ENCODE measurements around the gene EFTUD2.
A peak's percentile ranks its signal among the peaks of the same experiment; 100 is the strongest.

The EFTUD2 gene

DNA sequence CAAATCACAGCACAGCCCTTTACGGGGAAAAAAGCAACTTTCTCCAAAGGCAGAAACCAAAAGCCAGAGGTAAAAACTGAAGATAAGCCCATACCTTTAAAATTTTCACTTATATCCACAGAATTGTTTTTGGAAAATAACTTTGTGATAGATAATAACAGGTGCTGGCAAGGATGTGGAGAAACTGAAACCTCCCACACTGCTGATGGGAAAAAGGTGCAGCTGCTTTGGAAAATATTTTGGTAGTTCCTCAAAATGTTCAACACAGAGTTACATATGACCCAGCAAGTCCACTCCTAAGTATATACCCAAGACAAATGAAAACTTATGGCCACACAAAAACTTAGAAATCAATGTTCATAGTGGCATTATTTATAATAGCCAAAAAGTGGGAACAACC, 12.2 kb downstream of the EFTUD2 start:
- no peak for DNase-seq

DNA sequence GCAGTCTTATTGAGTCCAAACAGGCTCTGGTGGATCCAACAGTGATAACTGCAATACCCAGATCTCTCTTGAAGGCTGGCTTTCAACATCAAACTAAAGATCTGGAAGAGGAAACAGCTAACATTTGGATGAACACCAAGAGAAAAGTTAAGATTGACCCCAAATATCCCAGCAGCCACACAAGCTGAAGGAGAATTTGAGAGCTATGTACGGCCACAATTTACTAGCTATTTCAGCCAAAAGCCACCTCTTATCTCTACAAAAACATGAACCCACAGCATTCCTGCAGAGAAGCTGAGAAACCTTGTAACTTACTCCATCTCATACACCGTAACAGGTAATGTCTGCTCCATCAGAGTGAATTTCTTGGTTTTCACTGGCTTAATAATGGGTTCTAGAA, 14.3 kb downstream of the EFTUD2 start:
- DNase-seq: no peak

DNA sequence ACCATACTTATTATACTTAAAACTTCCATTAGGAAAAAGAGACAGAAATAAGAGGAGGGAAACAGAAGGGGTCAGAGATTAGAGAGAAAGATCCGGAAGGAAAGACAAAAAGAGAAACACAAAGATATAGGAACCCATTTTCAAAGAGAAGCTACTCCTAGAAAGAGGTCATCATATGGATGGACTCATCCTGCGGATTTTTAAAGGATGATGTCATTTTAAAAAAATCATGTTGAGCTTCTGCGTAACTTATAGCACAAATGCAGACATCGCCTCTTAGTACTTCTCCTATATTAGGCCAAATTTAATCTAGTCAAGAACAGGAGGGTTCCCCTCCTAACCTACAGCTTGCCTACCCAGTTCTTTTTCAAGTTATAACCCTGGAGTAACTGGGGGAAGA, 18.1 kb downstream of the EFTUD2 start:
- DNase-seq: no peak

DNA sequence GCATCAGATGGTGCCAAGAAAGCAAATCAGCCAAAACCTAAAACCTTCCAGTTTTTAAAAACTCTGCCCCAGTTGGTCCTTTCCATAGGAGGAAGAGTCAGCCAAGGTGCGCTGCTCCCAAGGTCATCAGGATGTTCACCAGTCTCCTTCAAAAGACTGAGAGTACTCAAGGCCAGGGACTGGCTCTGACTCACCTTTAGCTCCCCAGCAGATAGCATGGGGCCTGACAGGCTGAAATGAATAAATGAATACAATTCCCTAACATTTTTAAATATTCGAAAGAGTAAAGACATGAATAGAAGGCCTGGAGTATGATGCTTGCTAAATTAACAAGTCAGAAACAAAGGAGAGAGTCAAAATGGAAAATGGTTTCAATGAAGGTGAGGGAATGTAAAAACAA, 19.2 kb downstream of the EFTUD2 start:
- no peak for DNase-seq

DNA sequence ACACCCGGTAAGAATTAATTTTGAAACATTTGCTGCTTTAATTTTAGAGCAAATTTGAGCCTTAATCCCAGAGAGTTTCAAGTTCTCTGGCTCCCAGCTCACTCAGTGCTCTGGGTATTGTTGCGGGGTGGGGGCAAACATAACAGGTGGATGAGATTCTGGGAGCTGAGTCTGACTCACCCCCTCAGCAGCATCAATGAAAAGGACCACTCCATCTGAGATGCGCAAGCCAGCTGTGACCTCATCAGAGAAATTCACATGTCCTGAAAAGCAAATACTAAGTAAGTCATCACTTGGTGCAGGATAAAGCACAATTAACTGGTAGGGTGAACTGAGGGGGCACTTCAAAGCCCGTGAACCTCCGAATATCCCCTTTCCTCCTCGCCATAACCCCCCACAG, 19.9 kb downstream of the EFTUD2 start:
- no peak for DNase-seq

DNA sequence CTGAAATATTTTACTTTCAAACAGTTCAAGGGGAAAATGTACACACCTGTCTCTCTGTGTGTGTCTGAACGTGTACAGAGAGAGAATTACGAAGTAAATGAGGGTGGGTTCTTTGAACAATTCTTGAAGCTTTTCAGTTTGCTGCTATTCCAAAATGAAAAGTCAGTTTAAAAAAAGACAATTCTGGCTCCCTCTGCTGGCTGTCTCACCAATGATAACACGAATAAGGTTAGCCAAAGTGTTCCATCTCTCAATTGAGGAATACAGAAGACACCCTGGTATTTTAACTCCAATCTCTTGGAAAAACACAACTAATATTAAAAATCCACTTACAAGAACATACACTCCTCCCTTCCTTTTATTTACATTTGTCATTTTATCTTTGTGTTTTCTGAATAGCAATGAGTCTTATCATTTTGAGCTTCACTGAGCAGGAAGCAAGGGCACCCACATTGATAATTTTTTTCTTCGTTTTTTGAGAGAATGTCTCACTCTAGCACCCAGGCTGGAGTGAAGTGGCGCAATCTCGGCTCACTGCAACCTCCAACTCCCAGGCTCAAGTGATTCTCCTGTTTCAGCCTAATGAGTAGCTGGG, 20.5 kb downstream of the EFTUD2 start:
- DNase-seq: peak; percentile 4

DNA sequence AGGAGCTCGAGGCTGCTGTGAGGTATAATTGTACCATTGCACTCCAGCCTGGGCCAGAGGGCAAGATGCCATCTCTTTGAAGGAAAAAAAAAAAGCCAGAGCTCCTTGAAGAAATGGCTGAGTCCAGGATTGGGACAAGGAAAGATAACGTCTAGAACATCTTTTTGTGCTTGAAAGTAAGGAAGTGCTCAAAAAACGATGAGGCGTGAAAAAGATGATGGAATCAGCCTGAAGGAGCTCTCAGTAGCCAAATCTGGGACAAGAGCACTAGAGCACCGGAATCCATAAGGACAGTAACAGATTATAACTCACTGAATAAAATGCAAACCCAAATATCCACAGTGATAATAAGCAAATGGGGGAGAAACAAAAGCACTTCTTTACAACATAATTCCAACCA, 22.1 kb downstream of the EFTUD2 start:
- DNase-seq: no peak

DNA sequence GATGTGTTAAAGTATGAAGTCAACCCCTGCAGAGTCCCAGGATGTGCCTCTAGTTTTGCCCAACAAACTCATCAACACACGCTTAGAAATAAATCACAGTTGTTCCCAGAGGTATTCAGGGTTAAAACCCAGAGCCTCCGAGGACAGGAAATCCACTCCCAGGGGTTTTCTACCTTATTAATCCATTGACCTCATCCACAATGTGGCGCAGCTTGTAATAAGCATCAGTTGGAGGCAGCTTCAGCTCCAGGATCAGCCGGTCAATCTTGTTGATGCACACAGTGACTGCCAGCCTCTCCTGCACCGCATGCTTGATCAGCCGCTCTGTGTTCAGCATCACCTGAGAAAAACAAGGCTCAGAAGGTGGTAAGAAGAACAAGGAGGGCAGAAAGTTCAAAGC, 23.5 kb downstream of the EFTUD2 start:
- DNase-seq: no peak

DNA sequence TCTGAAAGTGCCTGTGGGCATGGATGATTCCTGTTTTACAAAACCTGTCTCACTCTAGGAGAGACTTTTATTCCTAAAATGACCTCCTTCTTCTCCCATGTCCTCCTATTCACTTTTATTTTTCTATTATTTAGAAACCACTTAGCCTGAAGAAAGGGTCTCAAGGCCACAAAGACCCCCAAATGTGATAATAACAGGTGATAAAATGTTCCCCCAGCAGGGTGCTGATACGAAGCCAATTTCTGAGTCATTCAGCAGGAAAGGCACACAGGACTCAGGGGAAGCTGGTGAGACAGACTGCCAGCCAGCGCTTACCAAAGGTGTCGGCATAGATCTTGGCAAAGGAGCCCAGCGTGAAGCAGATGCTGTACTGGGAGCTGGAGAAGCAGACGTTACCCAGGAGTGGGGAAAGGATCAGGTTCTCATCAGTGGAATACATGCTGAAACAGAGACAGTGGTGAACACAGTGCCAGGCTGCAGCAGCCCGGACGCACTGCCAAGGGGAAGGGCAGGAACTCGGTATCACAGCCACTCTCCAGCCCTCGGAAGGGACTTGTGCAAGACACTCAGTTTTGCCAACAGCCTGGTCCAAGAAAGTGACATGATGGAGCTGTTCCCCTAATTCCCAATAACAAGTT, 27.0 kb downstream of the EFTUD2 start:
- peak; percentile 78 for DNase-seq

DNA sequence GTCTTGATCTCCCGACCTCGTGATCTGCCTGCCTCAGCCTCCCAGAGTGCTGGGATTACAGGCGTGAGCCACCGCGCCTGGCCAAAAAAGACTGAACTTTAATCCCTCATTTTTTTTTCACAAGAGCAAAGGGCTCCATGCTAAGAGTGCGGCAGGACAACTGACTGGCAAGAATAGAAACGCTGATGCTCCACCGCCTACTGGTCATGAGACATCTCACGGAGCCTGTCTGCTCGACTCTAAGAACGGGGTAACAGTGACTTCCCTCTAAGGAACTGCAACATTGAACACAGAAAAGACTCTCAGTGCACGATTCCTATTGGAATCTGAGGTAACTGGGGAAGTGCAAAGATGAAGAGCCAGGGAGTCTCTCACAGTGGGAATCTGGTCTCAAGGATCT, 27.7 kb downstream of the EFTUD2 start:
- DNase-seq: no peak

DNA sequence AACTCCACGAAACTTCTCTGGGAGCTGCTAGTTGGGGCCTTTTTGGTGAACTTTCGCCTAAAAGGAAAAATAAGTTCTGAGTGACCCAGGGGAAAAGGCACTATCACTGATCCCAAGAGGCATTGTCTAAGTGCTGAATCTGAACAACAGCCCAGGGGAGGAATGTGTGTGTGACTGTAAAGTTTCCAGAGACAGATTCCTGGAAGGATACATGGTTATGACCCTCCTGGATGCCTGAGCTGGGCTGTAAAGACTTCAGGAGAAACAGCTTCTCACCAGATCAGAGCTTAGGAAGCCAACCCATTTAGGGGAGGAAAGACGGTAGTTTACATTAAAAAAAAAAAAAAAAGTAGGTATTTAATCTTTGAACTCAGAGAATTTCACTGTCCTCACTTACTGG, 31.4 kb downstream of the EFTUD2 start:
- no peak for DNase-seq

DNA sequence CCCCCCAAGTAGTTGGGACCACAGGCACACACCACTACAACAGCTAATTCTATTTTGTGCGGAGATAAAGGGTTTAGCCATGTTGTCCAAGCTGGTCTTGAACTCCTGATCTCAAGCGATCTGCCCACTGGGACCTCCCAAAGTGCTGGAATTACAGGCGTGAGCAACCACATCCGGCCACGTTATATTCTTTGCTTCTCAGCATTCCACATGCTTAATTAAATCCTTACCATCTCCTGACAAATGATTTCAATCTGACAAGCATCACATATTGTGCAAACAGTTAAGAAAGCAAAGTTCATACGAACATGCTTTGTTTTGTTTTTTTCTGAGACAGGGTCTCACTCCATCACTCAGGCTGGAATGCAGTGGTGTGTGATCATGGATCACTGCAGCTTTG, 33.3 kb downstream of the EFTUD2 start:
- DNase-seq: no peak

DNA sequence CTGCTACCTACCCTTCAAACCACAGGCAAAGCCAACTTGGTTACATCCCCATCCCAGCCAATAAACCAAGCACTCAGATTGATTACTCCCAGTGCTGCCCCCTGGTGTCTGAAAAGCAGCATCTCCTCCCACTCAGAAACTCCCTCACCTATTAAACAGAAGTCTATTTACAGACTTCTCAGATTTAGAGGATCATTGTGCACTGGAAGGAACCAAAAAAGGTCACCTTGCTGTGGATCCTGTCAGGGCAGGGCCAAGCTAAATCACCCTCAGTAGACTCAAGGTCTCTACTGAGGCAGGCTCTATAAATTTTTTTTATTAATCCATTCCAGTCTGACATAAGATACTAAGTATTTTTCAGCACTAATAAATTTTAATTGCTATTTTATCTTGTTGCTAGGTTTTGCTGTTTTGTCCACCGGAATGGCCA, 34.0 kb downstream of the EFTUD2 start:
- DNase-seq: peak; percentile 20

DNA sequence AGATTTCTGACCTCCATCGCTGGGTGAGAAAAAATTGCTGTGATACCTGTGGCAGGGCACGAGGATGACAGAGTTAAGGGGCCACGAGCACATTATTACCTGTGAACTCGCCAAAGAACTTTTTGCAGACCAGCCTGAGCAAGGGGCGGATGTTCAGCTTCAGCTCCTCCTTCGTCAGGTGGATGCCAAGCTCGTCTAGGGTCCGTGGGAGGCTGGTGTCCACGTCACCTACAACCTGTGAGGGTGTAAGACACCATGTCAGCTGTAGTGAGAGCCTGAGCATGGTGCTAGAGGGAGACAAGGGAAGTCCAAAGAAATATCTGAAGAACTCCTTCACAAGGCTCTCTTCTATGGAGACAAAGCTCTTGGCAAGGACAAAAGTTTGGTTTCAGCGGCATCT, 34.4 kb downstream of the EFTUD2 start:
- DNase-seq: no peak

DNA sequence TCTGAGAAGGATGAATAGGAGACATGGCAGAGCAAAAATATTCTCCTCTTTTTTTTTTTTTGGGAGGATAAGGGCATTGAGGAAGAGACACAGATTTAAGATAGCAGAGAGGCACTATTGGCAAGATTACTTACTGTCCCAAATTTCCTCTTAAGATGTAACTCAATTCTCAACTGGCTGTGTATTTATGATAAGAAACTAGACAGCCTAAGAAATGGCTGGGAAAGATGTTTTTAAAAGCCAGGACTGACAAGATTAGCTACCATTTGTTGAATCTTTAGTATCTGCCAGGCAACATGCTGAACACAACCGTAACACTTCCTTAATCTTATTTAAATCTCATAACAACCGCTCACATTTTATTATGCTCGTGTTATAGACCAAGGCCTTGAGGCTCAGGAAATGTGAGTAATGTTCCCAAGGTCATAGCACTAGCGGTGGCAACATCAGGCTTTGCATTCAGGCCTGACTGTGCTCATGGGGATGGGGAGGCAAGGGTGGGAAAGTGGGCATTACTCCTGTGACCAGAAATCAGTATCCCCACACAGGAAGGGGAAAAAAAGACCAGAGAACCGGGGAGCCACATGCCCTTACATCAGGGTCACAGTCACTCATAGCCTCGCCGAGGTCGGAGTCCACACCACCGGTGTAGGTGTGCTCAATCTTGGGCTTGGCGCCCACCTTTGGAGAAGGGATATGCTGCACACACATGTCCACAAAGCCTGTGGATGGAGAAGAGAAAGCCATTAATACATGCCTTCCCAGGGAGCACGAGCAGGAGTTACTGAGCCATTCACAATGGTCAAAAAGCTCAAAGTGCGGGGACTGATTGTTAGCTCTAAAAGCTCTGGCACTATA, 36.0 kb downstream of the EFTUD2 start:
- DNase-seq: no peak

DNA sequence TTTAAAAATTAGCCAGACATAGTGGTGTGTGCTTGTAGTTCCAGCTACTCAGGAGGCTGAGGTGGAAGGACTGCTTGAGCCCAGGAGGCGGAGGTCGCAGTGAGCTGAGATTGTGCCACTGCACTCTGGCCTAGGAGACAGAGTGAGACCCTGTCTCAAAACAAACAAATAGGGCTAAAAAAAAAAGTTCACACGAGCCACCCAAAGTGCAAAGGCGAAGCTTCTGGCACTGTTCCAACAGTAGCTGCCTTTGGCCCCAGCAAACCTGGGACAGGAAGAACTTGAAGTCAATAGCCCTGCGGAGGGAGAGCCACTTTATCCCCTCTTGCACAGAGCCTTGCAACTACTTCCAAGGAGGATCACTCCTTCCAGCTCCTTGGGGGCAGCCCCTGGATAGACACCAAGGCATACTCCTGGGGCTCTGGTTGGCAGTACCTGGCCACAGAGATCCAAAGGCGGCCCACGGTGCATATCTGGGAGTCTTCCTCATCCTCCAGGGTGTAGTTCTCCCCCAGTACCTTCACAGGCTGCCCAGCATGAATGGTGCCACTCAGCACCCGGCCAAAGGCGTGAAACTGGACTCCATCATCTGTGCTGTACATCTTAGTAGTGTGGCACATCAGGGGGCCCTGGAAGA, 36.8 kb downstream of the EFTUD2 start:
- DNase-seq: no peak

DNA sequence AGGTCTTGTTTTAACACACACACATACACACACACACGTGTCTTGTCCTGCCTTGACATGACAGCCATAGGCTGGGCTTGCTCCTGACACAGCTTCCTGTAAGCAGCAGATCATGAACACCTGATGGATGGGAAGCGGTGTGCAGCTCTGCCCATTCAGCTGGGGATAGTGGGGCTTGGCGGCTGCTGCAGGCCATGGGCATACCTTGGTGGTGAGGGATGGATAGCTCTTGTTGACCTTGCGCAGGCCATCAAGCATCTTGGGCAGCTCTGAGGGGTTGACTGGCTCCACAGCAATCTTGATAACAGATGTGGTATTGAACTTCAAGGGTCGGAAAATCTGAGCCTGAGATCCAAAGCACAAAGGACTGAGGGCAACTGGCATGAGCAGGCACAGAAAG, 39.5 kb downstream of the EFTUD2 start:
- DNase-seq: no peak

DNA sequence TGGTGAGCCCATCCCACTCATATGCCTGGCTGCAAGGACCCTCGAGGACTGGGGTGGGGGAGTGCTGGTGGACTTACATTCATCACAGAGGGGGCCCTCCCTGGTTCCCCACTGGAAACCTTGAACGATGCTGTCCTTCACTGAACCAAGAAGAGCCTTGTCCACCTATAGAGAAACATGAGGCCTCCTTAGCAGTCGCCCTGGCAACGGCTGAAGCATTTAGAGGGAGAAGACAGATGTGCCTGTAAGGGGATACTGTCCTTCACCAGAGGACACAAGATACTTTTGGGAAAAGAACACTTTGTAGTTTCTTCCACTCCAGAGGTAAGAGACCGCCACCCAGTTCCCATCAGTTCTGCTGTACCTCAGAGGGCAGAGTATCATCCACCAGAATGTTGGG, 45.1 kb downstream of the EFTUD2 start:
- DNase-seq: no peak

DNA sequence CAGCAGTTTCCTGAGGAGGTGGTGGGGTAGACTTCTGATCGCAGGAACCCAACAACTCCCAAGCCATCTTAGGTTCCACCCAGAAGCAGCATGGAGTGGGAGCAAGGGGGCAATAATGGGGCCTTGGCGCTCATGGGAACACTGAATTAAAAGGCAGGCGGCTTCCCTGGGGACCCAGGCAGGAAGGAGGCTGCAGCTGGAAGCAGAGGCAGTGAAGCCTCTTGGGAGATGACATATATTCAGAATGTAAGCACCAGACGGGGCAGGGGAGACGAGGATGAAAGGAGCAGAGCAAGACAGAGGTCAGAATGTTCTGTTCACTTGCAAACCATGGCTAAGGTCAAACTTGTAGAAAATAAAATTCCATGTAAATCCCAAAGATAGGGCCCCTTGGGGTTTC, 48.6 kb downstream of the EFTUD2 start:
- no peak for DNase-seq

DNA sequence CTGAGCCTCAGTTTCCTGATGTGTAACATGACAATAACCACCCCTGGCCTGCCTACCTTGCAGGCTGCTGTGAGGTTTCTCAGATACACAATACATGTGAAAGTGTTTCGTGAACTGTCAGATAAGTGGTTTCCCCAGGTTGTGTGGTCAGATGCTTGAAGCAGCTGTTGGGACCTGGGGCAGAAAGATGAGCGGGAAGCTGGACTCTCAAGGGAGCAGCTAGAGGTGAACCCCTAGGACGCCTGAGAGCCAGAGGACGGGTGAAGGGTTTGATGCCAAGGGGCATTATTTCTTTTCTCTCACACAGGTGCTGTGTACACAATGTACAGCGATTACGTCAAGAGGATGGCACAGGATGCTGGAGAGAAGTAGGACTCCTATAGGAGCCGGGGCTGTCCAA, 49.2 kb downstream of the EFTUD2 start:
- DNase-seq: no peak

DNA sequence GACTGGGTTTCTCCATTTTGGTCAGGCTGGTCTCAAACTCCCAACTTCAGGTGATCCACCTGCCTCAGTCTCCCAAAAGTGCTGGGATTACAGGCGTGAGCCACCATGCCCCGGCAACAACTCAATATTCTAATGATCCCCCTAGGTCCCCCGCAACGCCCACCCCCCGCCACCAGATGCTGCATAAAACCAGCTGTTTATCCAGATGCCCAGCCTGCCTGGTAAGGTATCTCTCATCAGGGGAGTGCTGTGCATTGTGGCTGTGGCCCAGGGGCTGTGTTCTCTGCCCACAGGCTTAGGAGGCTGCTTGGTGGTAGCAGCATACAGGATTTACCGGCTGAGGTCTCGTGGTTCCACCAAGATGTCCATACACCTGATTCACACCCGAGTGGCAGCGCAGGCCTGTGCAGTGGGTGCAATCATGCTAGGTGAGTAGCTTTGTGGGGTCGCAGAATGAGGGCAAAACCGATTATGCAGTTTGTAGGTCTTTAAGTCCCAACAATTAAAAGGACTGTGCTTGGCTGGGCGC, 50.2 kb downstream of the EFTUD2 start:
- DNase-seq: no peak

DNA sequence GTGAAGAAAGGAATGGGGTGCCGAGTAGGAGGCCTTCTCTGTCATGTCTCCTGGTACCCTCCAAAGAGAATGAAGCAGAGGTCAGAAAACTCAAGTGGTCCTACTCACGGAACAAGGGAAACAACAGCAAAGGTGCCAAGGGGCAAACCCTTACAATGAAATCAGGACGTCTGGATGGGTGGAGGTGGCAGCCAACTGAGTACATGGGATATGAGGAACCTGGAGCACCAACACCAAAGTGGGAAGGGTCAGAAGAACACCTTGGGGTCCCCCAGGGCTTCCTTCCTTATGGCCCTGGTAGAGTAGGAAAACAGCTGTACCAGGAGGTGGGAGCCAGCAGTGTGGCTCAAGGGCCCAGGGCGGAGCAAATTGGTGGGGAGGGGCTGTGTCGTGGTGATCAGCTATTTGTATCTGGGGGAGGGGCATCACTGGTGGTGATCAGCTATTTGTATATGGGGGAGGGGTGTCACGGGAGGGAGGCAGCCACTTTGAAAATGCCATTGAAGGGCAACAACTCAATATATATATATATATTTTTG, 50.9 kb downstream of the EFTUD2 start:
- DNase-seq: no peak

DNA sequence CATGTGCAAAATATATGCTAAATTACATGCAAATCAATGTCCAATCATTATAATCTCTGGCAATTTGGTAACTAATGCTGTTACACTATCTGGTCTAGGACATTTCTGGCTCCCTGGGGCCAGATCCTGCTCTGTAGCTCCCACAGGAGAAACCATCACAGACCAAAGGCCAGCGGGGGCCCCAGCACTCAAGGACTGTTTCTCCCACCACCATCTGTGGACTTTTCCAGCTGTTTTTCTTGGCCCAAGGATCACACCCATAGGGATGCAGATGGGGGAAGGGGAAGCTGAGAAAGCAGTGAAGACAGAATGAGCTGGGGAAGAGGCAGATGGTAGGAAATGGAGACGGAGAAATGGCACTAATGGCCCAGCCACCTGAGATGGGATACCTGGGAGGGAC, 51.7 kb downstream of the EFTUD2 start, which contains the start of gene HIGD1B:
Gene HIGD1B, plus strand, starts transcription at position 298 of the 400 bp plus-strand sequence. CDS start 270 bp downstream, outside the sequence.
- DNase-seq: no peak

All from NCI-H748 treated with DMSO at 0.1 percent for 48 hours (cell line).